GM12801 (cell line): ENCODE data around the gene PDE6A.

Source experiments
- TF ChIP-seq, protein P1 (sequence below): IDR thresholded peaks from one replicate; pipeline ENCODE4 v1.5.1; 2011; ENCODE audit warnings: control low read depth; ENCODE audit not compliant: insufficient read length; ENCODE audit errors: extremely low read depth

PDE6A gene

DNA sequence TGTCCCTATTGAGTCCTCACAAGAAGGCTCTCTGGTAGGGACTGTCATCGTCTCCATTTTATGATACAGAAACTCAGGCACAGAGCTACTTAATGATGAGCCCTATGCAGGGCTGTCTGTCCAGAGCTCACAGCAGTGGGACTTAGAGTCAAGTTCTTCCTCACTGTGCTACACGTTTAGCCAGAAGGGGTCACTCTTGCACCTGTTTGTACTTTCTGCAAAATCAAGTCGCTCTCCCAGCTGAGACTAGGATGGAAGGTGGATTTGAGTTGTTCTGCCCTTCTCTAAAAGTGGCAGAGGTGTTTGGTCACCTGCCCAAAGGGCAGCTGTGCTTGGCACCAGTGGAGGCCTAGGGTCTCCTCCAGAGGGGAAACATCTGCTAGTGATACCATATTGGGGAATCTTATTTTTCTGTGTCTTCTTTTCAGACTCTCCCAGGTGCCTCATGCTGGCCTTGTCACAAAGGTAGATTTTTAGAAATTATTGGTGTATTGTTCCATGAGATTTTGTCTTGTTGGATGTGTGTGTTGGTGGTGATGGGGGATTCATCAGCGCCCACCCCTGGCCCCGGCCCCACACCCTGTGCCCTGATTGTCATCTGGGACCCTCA lies 110.2 kb downstream of the PDE6A start:
- TF ChIP-seq, protein P1, sequence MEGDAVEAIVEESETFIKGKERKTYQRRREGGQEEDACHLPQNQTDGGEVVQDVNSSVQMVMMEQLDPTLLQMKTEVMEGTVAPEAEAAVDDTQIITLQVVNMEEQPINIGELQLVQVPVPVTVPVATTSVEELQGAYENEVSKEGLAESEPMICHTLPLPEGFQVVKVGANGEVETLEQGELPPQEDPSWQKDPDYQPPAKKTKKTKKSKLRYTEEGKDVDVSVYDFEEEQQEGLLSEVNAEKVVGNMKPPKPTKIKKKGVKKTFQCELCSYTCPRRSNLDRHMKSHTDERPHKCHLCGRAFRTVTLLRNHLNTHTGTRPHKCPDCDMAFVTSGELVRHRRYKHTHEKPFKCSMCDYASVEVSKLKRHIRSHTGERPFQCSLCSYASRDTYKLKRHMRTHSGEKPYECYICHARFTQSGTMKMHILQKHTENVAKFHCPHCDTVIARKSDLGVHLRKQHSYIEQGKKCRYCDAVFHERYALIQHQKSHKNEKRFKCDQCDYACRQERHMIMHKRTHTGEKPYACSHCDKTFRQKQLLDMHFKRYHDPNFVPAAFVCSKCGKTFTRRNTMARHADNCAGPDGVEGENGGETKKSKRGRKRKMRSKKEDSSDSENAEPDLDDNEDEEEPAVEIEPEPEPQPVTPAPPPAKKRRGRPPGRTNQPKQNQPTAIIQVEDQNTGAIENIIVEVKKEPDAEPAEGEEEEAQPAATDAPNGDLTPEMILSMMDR = no peak

DNA sequence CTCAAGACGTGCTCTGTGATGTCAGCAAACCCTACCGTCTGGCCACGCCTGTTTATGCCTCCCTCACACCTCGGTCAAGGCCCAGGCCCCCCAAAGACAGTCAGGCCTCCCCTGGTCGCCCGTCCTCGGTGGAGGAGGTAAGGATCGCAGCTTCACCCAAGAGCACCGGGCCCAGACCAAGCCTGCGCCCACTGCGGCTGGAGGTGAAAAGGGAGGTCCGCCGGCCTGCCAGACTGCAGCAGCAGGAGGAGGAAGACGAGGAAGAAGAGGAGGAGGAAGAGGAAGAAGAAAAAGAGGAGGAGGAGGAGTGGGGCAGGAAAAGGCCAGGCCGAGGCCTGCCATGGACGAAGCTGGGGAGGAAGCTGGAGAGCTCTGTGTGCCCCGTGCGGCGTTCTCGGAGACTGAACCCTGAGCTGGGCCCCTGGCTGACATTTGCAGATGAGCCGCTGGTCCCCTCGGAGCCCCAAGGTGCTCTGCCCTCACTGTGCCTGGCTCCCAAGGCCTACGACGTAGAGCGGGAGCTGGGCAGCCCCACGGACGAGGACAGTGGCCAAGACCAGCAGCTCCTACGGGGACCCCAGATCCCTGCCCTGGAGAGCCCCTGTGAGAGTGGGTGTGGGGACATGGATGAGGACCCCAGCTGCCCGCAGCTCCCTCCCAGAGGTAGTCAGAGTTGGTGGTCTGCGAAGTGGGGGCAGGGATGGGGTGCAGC lies 111.3 kb downstream of the PDE6A start:
- TF ChIP-seq, protein P1 = no peak

DNA sequence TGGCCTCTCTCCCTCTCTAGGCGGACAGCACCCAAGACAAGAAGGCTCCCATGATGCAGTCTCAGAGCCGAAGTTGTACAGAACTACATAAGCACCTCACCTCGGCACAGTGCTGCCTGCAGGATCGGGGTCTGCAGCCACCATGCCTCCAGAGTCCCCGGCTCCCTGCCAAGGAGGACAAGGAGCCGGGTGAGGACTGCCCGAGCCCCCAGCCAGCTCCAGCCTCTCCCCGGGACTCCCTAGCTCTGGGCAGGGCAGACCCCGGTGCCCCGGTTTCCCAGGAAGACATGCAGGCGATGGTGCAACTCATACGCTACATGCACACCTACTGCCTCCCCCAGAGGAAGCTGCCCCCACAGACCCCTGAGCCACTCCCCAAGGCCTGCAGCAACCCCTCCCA lies 112.0 kb downstream of the PDE6A start:
- TF ChIP-seq, protein P1 = no peak

DNA sequence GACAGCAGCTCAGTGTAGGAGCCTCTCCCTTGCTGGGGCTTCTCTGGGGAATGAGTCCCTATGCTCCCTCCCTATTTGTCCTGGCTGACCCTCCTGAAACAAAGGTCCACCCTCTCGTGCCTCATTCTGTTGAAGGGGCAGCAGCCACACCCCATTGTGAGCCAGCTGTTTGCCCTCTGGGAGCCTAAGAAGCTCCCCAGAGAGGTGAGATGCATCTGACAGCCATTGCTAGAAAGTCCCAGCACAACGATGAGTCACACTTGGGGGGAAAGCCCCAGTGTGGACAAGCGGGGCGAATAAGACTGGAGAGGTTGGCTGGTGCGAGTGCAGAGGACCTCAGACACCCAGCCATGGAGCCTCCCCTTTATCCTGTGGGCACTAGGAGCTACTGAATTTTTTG lies 113.1 kb downstream of the PDE6A start:
- TF ChIP-seq, protein P1 = no peak

DNA sequence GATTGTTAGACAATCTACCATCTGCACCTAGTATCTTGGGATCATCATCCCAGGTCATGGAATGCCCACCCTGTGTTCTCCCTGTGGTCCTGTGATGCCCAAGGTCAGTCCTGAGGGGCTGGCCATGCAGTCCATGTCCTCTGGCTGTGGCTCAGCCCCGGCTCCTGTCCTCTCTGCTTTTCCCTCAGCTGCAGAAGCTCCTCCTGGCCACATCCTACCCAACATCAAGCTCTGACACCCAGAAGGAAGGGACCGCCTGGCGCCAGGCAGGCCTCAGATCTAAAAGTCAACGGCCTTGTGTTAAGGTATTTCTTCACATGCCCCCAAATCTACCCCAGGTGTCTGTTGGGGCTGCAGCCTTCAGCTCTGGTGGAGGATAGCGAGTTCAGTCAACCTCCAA lies 114.0 kb downstream of the PDE6A start:
- TF ChIP-seq, protein P1 = no peak

DNA sequence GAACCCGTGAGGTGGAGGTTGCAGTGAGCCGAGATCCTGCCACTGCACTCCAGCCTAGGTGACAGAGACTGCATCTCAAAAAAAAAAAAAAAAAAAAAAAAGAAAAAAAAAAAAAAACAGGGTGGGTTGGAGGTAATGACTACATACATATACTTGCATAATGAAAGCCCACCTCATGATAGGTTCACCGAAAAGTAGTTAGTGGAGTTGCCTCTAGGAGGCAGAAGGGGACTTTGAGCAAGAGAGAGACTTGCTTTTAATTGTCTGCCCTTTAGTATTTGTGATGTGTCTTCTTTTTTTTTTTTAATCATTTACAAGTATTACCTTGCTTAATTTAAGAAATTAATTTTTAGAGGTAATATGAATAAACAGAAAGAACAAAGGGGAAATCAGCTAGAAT lies 114.6 kb downstream of the PDE6A start:
- TF ChIP-seq, protein P1 = no peak

DNA sequence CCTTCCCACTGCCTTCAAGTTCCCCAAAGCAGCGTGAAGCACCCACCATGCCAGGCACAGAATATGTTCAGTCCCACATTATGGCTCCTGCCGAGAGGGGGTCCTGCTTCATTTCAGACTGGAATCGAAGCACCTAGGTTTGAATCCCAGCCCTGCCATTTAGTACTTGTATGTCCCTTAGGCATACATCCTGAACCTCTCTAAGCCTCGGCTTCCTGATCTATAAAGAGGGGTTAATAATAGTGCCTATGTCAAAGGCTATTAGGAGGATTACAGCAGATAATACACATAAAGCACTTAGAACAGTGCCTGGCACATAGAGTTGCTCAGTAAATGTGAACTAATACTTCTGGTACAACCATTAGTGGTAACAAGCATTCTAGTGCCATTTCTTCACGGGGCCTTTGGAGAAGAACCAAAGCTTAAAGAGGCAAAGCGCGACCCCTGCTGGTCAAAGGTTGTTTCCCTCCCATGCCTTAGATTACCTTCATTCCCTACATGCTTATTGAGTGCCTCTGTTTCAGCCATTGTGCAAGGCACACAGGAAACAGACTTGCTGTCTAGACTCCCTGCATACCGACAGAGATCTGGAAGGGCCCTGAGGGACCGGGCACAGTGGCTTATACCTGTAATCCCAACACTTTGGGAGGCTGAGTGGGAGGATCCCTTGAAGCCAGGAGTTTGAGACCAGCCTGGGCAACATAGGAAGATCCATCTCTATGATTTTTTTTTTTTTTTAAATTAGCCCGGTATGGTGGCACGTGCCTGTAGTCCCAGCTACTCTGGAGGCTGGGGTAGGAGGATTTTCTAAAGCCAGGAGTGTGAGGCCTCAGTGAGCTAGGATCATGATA lies 116.2 kb downstream of the PDE6A start:
- TF ChIP-seq, protein P1 = peak; percentile 56
